SU-DHL-6 (cell line): ENCODE results near the gene BEND3.
"Not testable (repeated sequence)": the region's sequence is repeated elsewhere in the genome, so short reads cannot be mapped to it uniquely, and the experiment has no call there.

Experiments used
- H2AFZ ChIP-seq: fragments of 200-600 bp; sonication (generic); 2 replicates; pipeline ENCODE4 v1.6.1; 2014; ENCODE audit warnings: low read depth, mild to moderate bottlenecking, moderate library complexity, mixed read lengths, antibody characterized with exemption, low read length; ENCODE audit not compliant: severe bottlenecking
- H3F3A ChIP-seq: fragments of 200-600 bp; shearing (Covaris generic); 2 replicates; pipeline ENCODE4 v1.6.0; 2016; ENCODE audit warnings: antibody characterized with exemption, mild to moderate bottlenecking; ENCODE audit not compliant: insufficient read depth
- H3K27ac ChIP-seq: fragments of 200-600 bp; sonication (generic); 2 replicates; pipeline ENCODE4 v1.5.1; 2016; ENCODE audit warnings: low read depth, mild to moderate bottlenecking, low read length, moderate library complexity, mixed read lengths
- H3K27me3 ChIP-seq: fragments of 200-600 bp; sonication (generic), shearing (Covaris generic); 2 replicates; pipeline ENCODE4 v1.6.0; 2014; ENCODE audit warnings: mild to moderate bottlenecking, low read length
- H3K36me3 ChIP-seq: fragments of 200-600 bp; sonication (generic); 2 replicates; pipeline ENCODE4 v1.6.1; 2014; ENCODE audit warnings: mild to moderate bottlenecking, low read length, mixed read lengths
- H3K4me2 ChIP-seq: fragments of 300-600, 200-600 bp; shearing (Covaris generic), sonication (generic); 2 replicates; pipeline ENCODE4 v1.6.0; 2014; ENCODE audit warnings: low read length, low read depth, mild to moderate bottlenecking; ENCODE audit not compliant: poor library complexity, severe bottlenecking
- H3K4me3 ChIP-seq: fragments of 200-600 bp; sonication (generic); 2 replicates; pipeline ENCODE4 v1.5.1; 2014; ENCODE audit warnings: antibody characterized with exemption, low read length, mild to moderate bottlenecking, mixed read lengths; ENCODE audit not compliant: insufficient read depth, poor library complexity, severe bottlenecking
- H3K79me2 ChIP-seq: fragments of 200-600 bp; sonication (generic); 2 replicates; pipeline ENCODE4 v1.6.1; 2014; ENCODE audit warnings: mild to moderate bottlenecking, low read length, moderate library complexity; ENCODE audit not compliant: insufficient read depth
- H3K9ac ChIP-seq: fragments of 200-600 bp; sonication (generic); 2 replicates; pipeline ENCODE4 v1.7.0; 2014; ENCODE audit warnings: mild to moderate bottlenecking, low read length
- H3K9me2 ChIP-seq: fragments of 200-600 bp; sonication (generic); replicated peaks from 2 replicates; pipeline ENCODE4 v1.6.1; 2014; ENCODE audit warnings: low read length; ENCODE audit not compliant: insufficient read depth
- H3K9me3 ChIP-seq: fragments of 200-600 bp; sonication (generic); 2 replicates; pipeline ENCODE4 v1.6.1; 2014; ENCODE audit warnings: low read length, mixed read lengths; ENCODE audit not compliant: insufficient read depth
- H4K20me1 ChIP-seq: fragments of 200-600 bp; sonication (generic); 2 replicates; pipeline ENCODE4 v1.6.1; 2014; ENCODE audit warnings: low read depth, mild to moderate bottlenecking, antibody characterized with exemption, low read length, moderate library complexity, mixed read lengths
- EZH2phosphoT487 ChIP-seq: fragments of 200-600 bp; sonication (generic), shearing (Covaris generic); conservative IDR thresholded peaks from 2 replicates; pipeline ENCODE4 v1.6.1; 2018; ENCODE audit warnings: mild to moderate bottlenecking, antibody characterized with exemption, low read length, moderate library complexity, mixed read lengths
- TF ChIP-seq, protein P1 (sequence below): fragments of 200-600 bp; sonication (generic); IDR thresholded peaks from one replicate; pipeline ENCODE4 v1.5.1; 2017; ENCODE audit warnings: antibody characterized with exemption, mild to moderate bottlenecking, low read length, moderate library complexity; ENCODE audit not compliant: insufficient read depth, poor library complexity, severe bottlenecking

The BEND3 gene

GRCh38 chr6:107120404-107120803 lies 5.1 kb upstream of the BEND3 start:
- Histone ChIP-seq H3K27me3 (no peaks in the 10 kb centered on the region), H3K36me3 (no peaks in the 10 kb centered on the region), H2AFZ (no peak overlapping the region), H3K79me2 (no peaks in the 10 kb centered on the region), H3K4me3 (no peak overlapping the region), H4K20me1 (no peaks in the 10 kb centered on the region), H3F3A (peaks cover 28% of the 10 kb centered on the region), H3K9me3 (no peaks in the 10 kb centered on the region), H3K9me2 (no peaks in the 10 kb centered on the region), H3K4me2 (no peak overlapping the region), H3K27ac (no peak overlapping the region), H3K9ac (no peak overlapping the region)
- TF ChIP-seq EZH2phosphoT487 = no peak

GRCh38 chr6:107118976-107119375 lies 3.7 kb upstream of the BEND3 start:
- Histone ChIP-seq H3K79me2 (peaks cover under 1% of the 10 kb centered on the region; the same call in 1 of the 2 replicates), H3K9ac (no peak overlapping the region), H3K27ac (no peak overlapping the region), H3F3A (peaks cover 28% of the 10 kb centered on the region), H3K9me3 (no peaks in the 10 kb centered on the region), H2AFZ (no peak overlapping the region), H3K4me2 (no peak overlapping the region), H3K36me3 (no peaks in the 10 kb centered on the region), H3K9me2 (no peaks in the 10 kb centered on the region), H4K20me1 (no peaks in the 10 kb centered on the region), H3K27me3 (no peaks in the 10 kb centered on the region), H3K4me3 (no peak overlapping the region)
- TF ChIP-seq, protein P1, sequence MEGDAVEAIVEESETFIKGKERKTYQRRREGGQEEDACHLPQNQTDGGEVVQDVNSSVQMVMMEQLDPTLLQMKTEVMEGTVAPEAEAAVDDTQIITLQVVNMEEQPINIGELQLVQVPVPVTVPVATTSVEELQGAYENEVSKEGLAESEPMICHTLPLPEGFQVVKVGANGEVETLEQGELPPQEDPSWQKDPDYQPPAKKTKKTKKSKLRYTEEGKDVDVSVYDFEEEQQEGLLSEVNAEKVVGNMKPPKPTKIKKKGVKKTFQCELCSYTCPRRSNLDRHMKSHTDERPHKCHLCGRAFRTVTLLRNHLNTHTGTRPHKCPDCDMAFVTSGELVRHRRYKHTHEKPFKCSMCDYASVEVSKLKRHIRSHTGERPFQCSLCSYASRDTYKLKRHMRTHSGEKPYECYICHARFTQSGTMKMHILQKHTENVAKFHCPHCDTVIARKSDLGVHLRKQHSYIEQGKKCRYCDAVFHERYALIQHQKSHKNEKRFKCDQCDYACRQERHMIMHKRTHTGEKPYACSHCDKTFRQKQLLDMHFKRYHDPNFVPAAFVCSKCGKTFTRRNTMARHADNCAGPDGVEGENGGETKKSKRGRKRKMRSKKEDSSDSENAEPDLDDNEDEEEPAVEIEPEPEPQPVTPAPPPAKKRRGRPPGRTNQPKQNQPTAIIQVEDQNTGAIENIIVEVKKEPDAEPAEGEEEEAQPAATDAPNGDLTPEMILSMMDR = no peak
- no peak for TF ChIP-seq EZH2phosphoT487

GRCh38 chr6:107118540-107118939 lies 3.2 kb upstream of the BEND3 start:
- H3K9me2 ChIP-seq = not testable (repeated sequence)

DNA sequence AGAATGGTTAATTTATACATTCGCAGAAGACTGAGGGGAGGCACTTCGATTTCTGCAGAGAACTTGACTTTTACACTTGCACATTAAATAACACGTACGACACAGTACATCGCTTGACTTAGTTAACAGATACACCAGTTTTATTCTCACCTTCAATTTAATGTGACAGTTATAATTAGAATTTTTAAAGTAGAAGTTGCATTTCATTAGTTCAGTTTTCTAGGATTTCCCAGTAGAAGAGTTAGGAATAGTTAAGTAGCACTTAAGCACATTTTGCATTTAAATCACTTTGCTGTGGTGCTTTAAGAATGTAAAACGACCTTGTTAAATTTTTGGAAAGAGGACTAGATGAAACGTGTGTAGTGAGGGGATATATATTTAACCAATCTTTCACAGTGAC lies 1.6 kb upstream of the BEND3 start:
- H4K20me1 ChIP-seq = no peaks in the 10 kb centered on the region
- H3K9me2 ChIP-seq = no peaks in the 10 kb centered on the region
- H3K27ac ChIP-seq = peak overlapping the region; percentile 88
- peaks cover 16% of the 10 kb centered on the region; the same call in 1 of the 2 replicates for H3K79me2 ChIP-seq
- peak overlapping the region; percentile 15 for H3K4me3 ChIP-seq
- no peaks in the 10 kb centered on the region for H3K9me3 ChIP-seq
- peak overlapping the region; percentile 70 for H3K4me2 ChIP-seq
- H3F3A ChIP-seq = peaks cover 28% of the 10 kb centered on the region
- peak overlapping the region; percentile 83 for H3K9ac ChIP-seq
- peak overlapping the region; percentile 71 for H2AFZ ChIP-seq
- no peaks in the 10 kb centered on the region for H3K36me3 ChIP-seq
- TF ChIP-seq, protein P1 = no peak
- TF ChIP-seq EZH2phosphoT487 = no peak
- no peaks in the 10 kb centered on the region for H3K27me3 ChIP-seq

More at GRCh38 chr6:107118540-107118939, 3.2 kb upstream of the BEND3 start:
- not testable (repeated sequence) for H3K36me3 ChIP-seq, H3K9ac ChIP-seq, H4K20me1 ChIP-seq, H3K4me2 ChIP-seq, H2AFZ ChIP-seq, H3K27ac ChIP-seq, H3K4me3 ChIP-seq, H3K9me3 ChIP-seq, H3K27me3 ChIP-seq, H3K79me2 ChIP-seq
- H3F3A ChIP-seq = peaks cover 28% of the 10 kb centered on the region
